Choroid plexus epithelial cell (primary cell): ENCODE data around the gene TMEM151A.

Experiments
- DNase-seq: peaks from one replicate; pipeline ENCODE4 v3.0.0-alpha.2; 2010; ENCODE audit warnings: low read depth
- H3K4me3 ChIP-seq: 2 replicates; pipeline ENCODE4 v1.5.1; 2011; ENCODE audit warnings: low read depth, mild to moderate bottlenecking, control low read depth, low read length, moderate library complexity
- TF ChIP-seq, protein P1 (sequence below): conservative IDR thresholded peaks from 2 replicates; pipeline ENCODE4 v1.5.1; 2011; ENCODE audit warnings: low read depth, mild to moderate bottlenecking, control low read depth, inconsistent platforms, low read length, moderate library complexity

Gene TMEM151A

GRCh38 chr11:66284526-66285078 is 7.1 kb upstream of the TMEM151A start:
- TF ChIP-seq, protein P1, sequence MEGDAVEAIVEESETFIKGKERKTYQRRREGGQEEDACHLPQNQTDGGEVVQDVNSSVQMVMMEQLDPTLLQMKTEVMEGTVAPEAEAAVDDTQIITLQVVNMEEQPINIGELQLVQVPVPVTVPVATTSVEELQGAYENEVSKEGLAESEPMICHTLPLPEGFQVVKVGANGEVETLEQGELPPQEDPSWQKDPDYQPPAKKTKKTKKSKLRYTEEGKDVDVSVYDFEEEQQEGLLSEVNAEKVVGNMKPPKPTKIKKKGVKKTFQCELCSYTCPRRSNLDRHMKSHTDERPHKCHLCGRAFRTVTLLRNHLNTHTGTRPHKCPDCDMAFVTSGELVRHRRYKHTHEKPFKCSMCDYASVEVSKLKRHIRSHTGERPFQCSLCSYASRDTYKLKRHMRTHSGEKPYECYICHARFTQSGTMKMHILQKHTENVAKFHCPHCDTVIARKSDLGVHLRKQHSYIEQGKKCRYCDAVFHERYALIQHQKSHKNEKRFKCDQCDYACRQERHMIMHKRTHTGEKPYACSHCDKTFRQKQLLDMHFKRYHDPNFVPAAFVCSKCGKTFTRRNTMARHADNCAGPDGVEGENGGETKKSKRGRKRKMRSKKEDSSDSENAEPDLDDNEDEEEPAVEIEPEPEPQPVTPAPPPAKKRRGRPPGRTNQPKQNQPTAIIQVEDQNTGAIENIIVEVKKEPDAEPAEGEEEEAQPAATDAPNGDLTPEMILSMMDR = no peak
- DNase-seq = no peak
- no peak overlapping the region for H3K4me3 ChIP-seq

DNA sequence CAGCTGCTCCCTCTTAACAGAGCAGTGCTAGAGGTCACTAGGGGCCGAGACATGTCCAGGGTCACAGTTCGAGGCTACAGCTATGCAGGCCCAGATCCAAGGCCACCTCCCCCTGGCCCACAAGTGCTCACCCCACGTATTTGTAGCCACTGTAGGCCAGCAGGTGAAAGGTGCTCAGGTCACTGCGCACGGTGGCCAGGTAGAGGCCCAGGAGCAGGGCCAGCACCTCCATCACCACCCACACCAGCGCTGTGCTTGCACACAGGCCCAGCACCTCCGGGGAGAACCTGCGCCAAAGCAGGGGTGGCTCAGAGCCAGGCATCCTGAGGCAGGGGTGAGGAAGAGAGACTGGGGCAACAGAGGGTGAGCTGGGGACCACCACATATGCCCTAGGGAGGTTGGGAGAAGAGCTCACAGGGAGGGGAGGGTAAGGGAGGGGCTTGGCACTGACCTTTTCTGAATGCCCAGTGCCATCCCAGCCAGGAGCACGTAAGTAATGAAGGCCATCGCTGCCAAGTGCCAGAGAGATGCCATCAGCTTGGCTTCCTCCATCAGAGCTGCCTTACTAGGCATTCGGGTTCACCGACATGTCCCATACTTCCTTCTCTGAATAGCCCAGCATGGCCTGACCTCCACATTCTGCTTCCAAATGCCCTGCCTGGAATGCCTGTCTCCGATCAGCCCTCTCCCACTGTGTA is 6.3 kb upstream of the TMEM151A start:
- H3K4me3 ChIP-seq = no peak overlapping the region
- TF ChIP-seq, protein P1 = no peak
- DNase-seq = no peak

DNA sequence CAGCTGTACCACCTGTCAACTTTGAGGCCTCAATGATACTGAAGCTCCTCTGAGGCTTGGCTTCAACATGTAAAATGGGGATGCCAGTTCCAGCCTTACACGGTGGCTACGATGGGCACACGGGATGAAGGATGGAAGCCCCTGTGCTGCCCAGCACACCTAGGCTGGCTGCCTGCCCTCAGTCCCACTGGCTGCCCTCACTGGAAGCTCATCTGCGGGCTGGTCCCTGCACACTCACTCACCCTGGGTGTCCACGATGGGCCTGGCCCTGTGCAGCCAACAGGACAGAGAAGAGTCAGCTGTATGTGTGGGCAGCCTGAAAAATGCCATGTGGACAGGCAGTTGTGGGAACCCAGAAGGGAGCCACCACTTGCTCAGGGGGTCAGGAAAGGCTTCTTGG is 5.0 kb upstream of the TMEM151A start:
- no peak for DNase-seq
- TF ChIP-seq, protein P1 = no peak
- no peak overlapping the region for H3K4me3 ChIP-seq

GRCh38 chr11:66287211-66287888 is 4.3 kb upstream of the TMEM151A start:
- no peak for DNase-seq
- TF ChIP-seq, protein P1 = no peak
- H3K4me3 ChIP-seq = peak overlapping the region; percentile 85

DNA sequence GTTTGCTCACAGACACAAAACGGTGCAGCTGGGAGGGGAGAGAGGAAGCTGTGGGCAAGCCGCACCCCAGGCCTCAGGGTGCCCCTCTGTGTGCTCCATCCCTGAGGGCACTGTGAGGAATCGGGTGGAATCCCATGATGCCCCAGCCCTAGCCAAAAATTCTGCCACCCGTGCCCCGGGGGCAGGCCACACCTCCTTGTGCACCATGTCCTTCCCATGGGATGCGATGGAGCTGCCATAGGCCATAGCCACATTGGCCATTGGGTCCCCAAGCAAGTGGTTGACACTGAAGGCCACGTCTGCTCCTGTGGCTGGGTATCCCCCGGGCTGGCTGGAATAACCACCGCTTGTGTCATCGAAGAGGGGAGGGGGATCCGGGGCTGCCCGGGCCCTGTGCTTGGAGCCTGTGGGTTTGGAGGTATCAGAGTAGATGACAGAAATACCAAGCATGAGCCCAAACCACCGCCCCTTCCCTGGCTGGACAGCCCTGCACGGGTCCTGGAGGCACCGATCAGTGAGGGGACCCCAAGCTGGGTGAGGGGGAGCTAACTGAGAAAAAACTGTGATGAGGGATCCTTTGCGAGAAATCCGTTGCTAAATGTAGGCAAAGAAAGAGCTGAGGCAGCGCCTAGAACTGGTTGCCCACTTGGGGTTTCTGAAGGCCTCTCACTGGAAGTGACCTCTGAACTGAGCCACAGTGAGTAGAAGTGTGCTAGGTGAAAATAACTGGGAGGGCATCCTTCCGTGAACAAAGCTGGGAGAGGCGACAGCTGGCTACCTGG is 3.6 kb upstream of the TMEM151A start:
- TF ChIP-seq, protein P1 = no peak
- DNase-seq = peak; percentile 27
- peak overlapping the region; percentile 85 for H3K4me3 ChIP-seq

DNA sequence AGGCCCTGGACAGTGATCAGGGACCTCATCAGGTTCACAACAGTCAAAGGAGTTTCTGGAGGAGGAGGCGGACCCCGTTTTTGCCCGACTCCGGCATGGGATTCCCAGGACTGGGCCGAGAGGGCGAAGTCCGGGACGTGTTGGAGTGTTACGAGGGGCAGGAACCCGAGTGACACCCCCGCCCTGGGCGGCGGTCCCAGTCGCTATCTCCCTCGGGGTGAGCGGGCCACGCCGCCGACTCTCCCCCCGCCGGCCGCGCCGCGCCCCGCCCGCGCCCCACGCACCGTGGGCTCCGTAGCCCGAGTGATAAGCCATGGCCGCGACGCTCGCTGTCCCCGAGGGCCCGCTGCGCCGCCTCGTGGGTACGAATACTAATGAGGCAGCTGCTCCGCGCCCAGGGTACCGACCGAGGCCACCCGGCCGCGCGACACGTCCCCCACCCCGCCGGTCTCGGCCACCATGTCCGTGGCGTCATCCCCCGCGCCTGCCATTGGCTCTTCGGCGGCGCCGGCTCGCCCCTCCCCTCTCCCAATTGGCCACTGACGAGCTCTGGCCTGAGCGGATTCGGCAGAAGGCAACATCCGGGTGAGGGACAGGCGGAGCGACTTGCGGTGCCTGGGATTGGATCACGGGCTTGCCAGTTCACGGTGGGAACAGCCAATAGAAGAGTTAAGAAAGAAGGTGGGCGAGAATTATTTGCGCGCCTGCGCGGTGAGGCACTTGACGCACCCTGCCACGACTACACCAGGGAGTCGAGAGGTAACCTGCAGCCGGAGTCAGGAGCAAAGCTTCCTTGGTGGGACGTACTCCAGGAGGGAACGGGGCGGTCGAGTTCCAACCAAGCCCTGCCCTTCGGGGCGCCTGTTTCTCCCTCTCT is 2.8 kb upstream of the TMEM151A start, which contains the start of gene YIF1A:
Gene YIF1A, minus strand, starts transcription at position 473 of the 877 bp plus-strand sequence. Its CDS starts 158 bp downstream, at position 315.
- H3K4me3 ChIP-seq = peak within 1 kb of the TSS; percentile 85
- TF ChIP-seq, protein P1 = no peak
- peak; percentile 100 for DNase-seq
